ENCODE measurements around the gene NQO2. TPM values are rescaled to one million over a fixed set of nuclear protein-coding genes. Genes with fewer than 3 reads are reported as not detected.

NQO2 gene
- total RNA-seq, 1 donor from 2014 or later, result 19.2 TPM

DNA sequence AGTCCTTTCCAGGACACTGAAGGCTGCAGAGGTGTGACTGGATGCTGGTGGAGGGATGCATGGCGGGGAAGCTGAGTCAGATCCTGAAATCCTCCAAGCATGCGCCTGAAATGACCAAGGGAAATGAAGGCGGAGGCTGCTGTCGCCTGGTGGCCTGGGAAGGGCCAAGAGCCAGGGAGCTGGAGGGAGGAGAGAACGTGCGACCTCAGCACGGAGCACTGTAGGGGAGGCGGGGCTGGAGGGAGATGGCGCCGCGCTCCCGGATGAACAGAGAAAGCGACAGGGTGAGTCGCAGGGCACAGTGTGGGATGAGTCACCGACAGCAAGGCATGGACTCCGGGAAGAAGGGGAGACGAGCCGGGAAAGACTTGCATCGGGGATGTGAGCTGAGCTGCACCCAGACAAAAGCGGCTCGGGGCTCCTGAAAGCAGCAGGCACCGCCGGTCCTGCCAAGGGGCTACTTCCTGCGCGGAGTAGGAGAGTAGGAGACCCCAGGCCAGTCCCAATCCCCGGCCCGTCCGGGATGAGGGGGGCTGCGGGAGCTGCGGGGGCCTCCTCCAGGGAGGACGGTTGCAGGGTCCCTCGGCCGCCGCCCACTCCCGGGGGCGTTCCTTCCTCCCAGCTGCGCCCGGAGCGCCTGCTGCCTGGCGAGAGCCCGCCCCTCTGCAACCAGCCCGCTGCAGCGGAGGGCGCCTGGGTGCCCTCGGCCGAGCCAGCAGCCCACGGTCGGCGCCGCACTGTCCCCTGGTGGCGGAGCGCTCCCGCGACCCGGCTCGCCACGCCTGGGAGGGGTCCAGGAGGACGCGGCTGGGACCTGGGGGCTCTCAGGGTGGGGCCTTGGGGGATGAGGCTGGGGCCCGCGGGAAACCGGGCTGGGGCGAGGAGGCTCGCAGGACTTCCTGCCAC is 11.0 kb upstream of the NQO2 start:
- Histone ChIP-seq H3K27me3 (ENCODE audit: control insufficient read depth, insufficient read depth, low read length) (no peaks in the 10 kb centered on the region), H3K4me3 (ENCODE audit: low read depth, low read length) (peak overlapping the region; percentile 66), H3K36me3 (ENCODE audit: control insufficient read depth, insufficient read depth, low read length) (no peaks in the 10 kb centered on the region)
- peak; percentile 82 for DNase-seq (ENCODE audit: low read depth)
- TF ChIP-seq, protein P1, sequence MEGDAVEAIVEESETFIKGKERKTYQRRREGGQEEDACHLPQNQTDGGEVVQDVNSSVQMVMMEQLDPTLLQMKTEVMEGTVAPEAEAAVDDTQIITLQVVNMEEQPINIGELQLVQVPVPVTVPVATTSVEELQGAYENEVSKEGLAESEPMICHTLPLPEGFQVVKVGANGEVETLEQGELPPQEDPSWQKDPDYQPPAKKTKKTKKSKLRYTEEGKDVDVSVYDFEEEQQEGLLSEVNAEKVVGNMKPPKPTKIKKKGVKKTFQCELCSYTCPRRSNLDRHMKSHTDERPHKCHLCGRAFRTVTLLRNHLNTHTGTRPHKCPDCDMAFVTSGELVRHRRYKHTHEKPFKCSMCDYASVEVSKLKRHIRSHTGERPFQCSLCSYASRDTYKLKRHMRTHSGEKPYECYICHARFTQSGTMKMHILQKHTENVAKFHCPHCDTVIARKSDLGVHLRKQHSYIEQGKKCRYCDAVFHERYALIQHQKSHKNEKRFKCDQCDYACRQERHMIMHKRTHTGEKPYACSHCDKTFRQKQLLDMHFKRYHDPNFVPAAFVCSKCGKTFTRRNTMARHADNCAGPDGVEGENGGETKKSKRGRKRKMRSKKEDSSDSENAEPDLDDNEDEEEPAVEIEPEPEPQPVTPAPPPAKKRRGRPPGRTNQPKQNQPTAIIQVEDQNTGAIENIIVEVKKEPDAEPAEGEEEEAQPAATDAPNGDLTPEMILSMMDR (IDR thresholded peaks at IDR 0.05; ENCODE audit: insufficient read depth, low read length, poor library complexity, severe bottlenecking), result peak; percentile 42

DNA sequence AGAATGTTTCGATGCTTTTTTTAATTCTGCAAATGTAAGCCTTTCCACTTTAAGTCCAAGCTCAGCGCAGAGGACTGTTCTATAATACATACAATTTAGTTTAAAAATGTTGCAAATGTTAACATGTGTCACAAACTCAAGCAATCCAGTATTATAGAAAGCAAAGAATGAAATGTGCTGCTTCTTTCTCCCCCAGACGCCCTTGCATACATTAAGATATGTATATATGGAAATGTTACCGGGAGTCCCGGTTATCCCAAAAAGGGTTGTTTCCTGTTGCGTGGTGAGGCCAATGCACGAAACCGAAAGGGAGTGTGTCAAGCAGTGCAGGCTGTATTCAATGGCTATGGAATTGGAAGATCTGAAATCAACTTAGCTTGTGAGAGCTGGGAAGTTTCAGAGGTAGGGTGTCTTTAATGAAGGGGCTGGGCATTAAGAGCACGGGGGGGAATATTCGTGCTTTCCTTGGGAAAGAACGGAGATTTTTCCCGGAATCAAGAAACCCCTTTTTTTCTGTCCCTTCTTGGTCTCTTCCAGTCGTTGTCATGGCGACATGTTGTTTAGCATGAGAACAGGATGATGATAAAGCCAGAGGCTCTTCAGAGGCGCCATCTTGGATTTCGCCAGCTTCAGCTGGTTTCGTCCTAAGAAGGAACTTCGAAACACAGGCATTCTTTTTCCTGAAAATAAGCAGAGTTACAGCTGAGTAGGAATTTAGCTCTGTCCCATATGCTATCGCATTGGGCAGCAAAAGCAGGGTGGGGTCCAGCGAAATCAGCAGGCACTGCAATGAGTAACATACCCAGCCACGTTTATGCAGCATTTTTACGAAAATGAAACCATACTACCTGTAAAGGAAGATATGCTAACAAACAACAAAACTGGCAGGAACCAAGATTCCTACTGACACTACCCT is 10.1 kb upstream of the NQO2 start:
- Histone ChIP-seq H3K4me3 (ENCODE audit: low read depth, low read length) (peak overlapping the region; percentile 66), H3K27me3 (ENCODE audit: control insufficient read depth, insufficient read depth, low read length) (no peaks in the 10 kb centered on the region), H3K36me3 (ENCODE audit: control insufficient read depth, insufficient read depth, low read length) (no peaks in the 10 kb centered on the region)
- peak; percentile 91 for DNase-seq (ENCODE audit: low read depth)
- TF ChIP-seq, protein P1 (IDR thresholded peaks at IDR 0.05; ENCODE audit: insufficient read depth, low read length, poor library complexity, severe bottlenecking), result no peak

DNA sequence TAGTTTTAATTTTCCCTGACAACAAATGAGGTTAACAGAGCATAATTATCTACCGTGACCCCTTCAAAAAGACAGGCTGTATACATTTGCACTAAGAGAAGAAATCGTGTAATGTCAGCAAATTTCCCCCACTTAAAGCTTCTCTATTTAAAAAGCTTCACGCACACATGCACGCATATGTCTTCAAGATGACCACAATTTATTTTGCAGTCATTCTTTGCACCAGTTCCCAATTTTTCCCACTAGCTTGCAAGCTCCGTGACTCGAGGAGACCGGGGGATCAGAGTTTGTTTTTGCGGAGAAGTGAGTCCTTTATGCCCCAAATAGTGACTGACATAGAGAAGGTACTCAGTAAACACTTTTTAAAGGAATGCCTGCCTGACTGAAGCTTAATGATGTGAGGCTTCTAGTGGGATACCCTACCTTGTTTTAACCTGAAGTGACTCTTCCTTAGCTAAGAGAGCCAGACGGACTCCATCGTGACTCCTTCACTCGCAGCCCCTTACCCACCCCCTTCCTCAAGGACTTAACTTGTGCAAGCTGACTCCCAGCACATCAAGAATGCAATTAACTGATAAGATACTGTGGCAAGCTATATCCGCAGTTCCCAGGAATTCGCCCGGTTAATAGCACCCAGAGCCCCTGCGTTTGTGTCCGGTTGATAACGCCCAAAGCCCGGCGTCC is 9.3 kb upstream of the NQO2 start:
- DNase-seq (ENCODE audit: low read depth), result no peak
- peak overlapping the region; percentile 66 for H3K4me3 ChIP-seq (ENCODE audit: low read depth, low read length)

DNA sequence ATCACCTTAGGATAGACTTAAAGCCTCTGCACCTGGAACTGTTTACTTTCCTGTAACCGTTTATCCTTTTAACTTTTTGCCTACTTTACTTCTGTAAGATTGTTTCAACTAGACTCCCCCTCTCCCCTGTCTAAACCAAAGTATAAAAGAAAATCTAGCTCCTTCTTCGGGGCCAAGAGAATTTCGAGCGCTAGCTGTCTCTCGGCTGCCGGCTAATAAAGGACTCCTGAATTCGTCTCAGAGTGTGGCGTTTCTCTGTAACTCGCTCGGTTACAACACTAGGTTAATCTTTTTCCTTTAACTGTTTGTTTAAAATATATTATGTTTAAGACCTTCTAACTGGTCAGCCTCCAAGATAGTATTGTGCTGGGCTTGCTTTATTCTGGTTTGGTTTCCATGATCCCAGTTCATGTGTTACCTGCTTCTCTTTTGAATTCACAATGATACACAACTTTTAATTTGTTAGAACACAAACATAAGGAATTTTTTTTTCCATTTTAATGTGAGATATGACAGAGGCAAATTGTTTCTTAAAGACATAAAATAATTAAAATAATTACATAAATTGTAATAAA is 8.7 kb upstream of the NQO2 start:
- no peaks in the 10 kb centered on the region for H3K36me3 ChIP-seq (ENCODE audit: control insufficient read depth, insufficient read depth, low read length)
- TF ChIP-seq, protein P1 (IDR thresholded peaks at IDR 0.05; ENCODE audit: insufficient read depth, low read length, poor library complexity, severe bottlenecking), result no peak
- no peaks in the 10 kb centered on the region for H3K27me3 ChIP-seq (ENCODE audit: control insufficient read depth, insufficient read depth, low read length)
- no peak for DNase-seq (ENCODE audit: low read depth)
- H3K4me3 ChIP-seq (ENCODE audit: low read depth, low read length), result peak overlapping the region; percentile 66

More for the DNA sequence above, 9.3 kb upstream of the NQO2 start:
- Histone ChIP-seq H3K27me3 (ENCODE audit: control insufficient read depth, insufficient read depth, low read length) (no peaks in the 10 kb centered on the region), H3K36me3 (ENCODE audit: control insufficient read depth, insufficient read depth, low read length) (no peaks in the 10 kb centered on the region)
- TF ChIP-seq, protein P1 (IDR thresholded peaks at IDR 0.05; ENCODE audit: insufficient read depth, low read length, poor library complexity, severe bottlenecking), result no peak

DNA sequence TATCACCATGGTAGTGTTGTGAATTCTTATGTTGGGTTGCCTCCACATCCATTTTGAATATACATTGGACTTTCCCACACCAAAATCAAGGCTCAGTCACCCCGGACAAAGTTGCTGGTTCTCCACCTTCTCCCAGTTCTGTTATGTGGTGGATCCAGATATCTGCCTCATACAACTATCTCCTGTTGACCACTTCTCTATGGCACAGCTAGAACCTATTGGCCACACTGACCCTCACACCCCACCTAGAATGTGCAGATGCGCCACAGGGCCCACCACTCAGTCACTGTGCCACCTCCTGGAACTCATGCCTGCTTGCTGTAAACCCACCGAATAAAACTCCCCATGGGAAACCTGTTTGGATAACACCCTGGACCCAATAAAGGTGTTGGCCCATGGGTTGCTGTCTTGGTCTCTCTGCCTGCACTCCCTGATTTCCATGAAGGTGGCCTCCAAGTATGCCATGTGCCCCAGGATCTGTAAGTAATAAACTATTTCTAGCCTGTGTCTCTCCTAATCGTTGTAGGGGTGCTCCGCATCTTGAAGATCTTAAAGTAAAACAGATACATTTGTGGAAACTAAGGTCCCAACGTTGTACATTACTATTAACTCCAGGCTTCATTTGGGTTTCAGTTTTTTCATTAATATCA is 7.2 kb upstream of the NQO2 start:
- TF ChIP-seq, protein P1 (IDR thresholded peaks at IDR 0.05; ENCODE audit: insufficient read depth, low read length, poor library complexity, severe bottlenecking), result no peak
- H3K27me3 ChIP-seq (ENCODE audit: control insufficient read depth, insufficient read depth, low read length), result no peaks in the 10 kb centered on the region
- no peaks in the 10 kb centered on the region for H3K36me3 ChIP-seq (ENCODE audit: control insufficient read depth, insufficient read depth, low read length)
- no peak for DNase-seq (ENCODE audit: low read depth)
- H3K4me3 ChIP-seq (ENCODE audit: low read depth, low read length), result no peak overlapping the region

Measured in kidney epithelial cell (primary cell).